Activated naive CD4-positive, alpha-beta T cell (primary cell): ENCODE measurements around the gene GRID1.

Experiments used
- DNase-seq, 4 experiments: peaks; one replicate each; lab custom pipeline; 2025; lab: John Stamatoyannopoulos, UW

Gene GRID1

DNA sequence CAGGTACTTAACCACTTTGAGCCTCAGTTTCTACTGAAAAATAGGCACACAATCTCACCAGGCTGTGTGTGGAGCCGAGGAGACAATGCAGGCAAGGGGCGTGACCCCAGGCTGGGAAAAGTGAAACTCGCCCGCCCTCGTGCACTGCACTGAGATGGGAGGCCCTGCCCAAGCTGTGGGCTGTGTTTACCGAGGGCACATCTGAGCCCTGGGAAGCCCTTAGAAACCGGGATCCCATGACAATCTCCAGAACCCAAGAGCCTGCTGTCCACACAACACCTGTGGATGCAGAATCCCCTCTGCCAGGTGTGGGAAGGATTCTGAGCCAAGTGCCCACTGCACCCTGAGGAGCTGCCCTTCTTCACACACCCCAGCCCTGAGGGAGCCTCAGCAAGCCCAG lies 198.3 kb downstream of the GRID1 start:
- DNase-seq, result no peak

GRCh38 chr10:86167762-86168128 lies 198.8 kb downstream of the GRID1 start:
- DNase-seq, result no peak

GRCh38 chr10:86167121-86167761 lies 199.4 kb downstream of the GRID1 start:
- DNase-seq, result no peak

- no peak for DNase-seq
Measured at GRCh38 chr10:86165666-86166065, 200.9 kb downstream of the GRID1 start.

DNA sequence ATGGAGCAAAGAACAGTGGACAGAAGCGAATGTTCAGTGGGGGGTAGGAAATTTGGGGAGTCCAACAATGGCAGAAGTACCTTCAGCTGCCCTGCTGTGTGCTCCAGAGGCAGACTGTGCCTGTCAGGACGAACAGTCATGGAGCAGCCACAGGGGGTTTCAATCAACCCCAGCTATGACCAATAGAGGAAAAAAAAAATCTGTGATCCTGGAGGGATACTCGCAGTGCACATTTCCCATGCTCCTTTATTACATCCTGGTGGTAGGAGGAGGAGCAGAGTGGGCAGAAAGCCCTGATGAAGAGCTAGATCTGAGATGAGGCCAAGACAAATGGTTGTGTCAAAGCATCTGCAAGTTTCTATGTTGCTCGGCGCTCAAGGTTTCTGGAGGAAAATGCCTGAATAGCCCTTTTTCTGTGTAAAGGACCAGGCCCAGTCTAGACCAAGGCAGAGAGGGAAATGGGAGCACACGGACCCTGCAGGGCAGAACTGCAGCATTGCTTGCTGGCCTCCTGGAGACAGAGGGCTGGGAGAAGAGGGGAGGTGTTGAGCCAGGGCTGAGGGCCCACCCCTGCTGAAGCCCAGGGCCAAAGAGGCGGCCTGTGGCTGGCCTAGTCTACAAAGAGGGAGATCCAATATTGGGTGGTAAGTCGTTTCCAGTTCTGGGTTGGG lies 201.5 kb downstream of the GRID1 start:
- DNase-seq, result no peak

GRCh38 chr10:86164174-86164774 lies 202.3 kb downstream of the GRID1 start:
- no peak for DNase-seq

GRCh38 chr10:86163522-86164173 lies 202.9 kb downstream of the GRID1 start:
- DNase-seq, result no peak

DNA sequence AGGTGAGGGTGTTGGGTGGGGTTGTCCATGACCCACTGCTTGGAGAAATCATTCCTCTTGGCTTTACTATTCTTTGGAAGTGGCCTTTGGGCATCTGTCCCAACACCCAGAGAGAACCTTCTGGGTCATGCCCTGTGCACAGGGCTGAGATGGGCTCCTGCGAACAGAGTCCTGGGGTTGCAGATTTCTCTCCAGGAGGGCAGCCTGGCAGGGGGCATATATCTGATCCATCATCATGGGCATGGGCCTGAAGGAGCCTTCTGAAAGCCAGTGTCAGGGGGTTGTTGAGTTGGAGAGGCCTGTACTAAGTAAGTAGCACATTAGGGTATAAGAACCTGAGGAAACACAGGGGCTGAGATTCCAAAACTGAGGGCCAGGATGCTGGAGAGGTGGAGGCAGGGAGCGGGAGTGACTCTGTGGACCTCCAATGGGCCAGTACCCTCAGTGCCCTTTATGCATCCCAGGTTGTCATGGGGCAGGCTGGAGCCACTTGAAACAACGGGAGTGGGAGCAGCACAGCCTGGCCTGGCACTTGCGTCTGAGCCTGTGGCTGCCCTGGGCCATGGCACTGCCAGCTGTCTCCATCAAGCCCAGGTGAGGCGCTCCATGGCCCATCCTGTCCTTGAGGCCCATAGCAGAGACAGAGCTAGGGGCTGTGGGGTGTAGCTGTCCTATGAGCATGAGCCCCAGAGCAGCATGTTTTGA lies 203.7 kb downstream of the GRID1 start:
- DNase-seq, result no peak

DNA sequence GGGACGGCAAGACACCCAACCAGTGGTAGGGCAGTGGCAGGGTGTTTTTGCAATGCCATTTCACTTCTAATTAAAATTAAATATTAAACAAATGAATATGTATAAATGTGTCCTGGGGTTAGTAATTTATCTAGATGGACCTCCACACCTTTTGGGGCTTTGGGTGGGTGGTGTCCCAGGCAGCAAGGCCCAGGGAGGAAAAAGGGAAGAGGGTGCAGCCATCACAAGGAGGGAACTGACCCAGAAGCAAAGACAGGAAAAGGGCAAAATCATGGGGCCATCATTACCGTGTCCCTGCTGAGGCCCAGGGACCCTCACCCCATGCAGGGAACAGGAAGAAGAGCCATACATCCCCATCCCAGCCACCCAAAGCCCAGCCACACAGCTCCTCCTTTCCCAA lies 204.6 kb downstream of the GRID1 start:
- no peak for DNase-seq

DNA sequence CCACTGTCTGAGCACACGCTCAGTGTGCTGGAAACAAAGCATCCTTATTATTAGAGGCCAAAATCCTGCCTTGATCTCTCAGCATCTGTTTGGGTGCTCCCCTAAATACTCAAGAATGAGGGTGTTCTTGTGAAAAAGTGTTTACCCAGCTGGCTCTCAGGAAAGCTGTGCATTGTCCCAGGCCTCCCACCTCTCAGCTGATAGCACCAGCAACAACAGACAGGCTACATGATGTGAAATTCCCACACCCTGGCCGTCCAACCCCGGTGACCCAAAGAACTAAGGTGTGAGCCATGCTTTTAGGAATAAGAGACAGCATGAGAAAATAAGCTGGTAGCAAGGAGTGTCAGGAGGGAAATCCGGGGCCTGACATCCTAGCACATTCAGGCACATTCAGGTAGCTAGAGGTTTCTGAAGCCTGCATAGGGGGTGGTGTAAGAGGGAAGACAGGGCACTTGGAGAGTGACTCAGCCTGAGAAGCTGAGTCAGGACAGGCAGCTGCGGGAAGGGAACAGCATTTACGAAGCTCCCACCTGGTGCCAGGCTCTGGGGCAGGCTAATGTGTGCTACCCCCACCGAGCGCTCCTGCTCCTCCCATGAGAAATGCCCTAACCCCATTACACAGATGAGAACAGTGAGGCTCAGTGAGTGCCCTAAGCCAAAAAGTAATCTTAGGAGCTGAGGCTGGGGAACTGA lies 205.6 kb downstream of the GRID1 start:
- no peak for DNase-seq

DNA sequence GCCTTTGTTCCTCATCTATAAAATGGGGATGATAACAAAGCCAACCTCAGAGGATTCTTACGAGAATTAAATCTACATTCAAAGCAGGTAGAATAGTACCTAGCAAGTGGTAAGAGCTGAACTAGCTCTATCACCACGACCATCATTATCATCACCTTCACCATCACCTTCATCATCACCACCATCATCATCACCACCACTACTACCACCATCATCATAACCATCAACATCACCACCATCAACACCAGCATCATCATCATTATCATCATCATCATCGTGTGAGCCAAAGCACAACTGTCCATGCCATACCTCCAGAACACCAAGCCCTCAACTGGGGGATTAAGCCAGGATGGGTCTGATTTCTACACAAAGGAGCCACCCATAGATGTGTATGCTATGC lies 206.8 kb downstream of the GRID1 start:
- DNase-seq, result no peak

DNA sequence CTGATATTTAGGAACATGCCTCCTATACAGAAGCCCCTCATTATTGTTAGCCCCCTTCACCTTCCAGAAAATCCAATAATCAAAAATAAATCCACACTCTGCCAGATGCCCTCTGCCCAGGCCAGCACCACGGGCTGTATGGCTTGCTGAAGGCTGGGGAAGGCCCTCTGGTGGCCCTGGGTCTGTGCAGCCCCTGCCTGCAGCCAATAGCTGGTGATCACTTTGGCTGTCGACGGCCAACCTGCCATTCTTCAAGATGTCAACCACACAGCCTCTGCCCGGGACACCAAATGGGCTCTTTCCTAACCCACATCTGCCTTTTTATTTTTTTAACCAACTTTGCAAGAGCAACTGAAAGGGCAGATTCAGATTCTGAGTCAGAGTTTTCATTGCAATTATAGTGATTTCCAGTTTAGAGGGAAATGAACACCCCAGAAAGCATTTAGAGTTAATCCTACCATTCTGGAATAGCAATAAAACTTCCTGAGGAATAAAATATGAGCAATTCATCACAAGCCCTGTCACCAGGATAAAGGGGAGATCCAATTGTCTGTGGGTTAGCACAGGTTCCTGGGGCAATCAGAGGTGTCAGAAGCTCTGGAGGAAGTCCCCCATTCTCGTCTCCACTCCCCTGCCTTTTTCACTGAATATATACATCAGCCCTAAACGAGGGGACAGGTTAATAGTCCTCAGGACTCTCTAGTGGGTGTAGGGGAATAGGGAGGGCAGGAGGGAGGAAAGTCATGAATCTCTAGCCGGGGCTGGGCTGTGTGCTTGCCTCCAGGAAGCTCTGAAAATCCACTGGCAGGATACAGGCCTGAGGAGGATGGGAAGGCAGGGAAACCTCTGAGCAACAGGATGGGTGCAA lies 211.3 kb downstream of the GRID1 start:
- no peak for DNase-seq

GRCh38 chr10:86153751-86154150 lies 212.8 kb downstream of the GRID1 start:
- no peak for DNase-seq

DNA sequence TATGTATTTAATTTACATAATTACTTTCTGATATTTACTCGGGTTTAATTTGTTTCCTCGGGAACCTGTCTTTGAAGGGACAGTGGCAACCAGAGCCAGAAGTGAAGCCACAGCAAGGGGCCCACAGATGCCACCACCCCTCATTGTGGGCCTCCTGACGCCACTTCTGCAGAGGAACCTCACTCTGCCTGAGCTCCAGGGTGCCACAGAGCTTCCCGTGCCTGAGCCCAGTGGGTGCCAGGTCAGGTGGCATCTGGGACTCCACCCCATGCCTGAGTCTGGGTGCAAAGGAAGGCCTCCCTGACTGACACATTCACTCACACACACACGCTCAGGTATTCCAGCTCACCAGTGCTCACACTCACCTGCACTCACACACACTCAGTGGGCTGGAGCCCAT lies 213.7 kb downstream of the GRID1 start:
- no peak for DNase-seq

GRCh38 chr10:86152354-86152753 lies 214.2 kb downstream of the GRID1 start:
- DNase-seq, result no peak

DNA sequence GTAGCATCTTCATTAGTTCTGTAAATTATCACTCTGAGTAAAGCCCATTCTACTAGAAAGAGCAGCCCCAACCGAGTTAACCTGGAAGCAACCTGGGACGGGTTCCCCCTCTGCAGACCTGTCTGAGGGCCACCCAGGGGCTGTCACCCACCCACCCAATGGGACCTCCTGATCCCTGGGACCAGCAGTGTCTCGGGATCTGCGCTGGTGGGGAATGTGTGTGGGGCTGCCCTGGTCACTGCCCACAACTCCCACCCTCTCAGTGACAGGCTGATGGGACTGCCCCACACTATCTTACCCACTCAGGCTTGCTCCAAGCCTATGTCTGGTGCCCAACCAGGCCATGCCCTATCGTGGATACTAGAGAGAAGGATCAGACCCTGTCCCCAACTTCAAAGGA lies 215.0 kb downstream of the GRID1 start:
- DNase-seq, result no peak

DNA sequence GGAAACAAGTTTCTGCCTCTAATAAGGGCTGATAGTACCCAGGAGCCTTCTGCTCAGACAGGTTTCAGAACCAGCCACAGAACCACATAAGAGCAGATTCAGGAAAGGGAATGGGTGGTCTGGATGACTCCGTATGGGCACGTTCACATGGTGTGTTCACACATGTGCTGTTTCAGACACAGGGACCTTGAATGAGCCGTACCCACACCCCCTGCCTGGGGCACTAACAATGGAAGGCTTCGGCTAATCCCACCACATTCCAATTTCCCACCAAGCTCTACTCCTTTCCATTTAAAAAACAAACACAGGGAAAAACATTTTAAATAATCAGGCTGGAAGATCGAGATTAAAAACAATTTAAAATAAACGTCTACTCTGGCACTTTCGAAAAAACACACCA lies 217.3 kb downstream of the GRID1 start:
- DNase-seq, result no peak

DNA sequence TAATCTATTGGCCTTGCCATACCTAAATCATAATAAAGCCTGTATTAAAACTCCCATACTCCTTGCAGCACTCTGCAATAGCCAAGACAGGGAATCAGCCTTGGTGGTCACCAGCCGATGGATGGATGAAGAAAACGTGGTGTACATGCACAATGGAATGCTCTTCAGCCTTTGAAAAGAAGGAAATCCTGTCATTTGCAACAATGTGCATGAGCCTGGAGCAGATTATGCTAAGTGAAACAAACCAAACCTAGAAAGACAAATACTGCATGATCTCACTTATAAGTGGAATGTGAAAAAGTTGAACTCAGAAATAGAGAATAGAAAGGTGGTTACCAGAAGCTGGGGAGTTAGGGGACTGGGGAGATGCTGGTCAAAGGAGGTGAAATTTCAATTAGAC lies 218.5 kb downstream of the GRID1 start:
- DNase-seq, result no peak

GRCh38 chr10:86144301-86144700 lies 222.3 kb downstream of the GRID1 start:
- DNase-seq, result no peak

DNA sequence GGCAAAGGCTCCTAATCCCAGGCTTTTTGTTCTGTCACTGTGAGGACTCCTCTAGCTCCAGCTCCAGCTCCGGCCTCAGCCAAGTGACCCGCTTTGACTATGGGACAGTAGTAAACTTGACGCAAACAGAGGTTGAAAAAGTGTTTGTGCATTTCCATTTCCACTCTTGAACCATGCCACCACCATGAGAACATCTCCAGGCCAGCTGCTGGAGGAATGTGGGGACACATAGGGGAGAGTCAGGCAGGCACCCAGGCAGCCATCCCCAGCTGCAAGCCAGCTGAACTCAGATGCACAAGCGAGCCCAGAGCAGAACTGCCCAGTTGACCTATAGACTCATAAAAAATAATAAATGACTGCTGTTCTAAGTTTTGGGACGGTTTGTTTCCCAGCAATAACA lies 224.7 kb downstream of the GRID1 start:
- DNase-seq, result no peak

- DNase-seq, result no peak
Measured at GRCh38 chr10:86139066-86139657, 227.4 kb downstream of the GRID1 start.
